ENCODE results near the gene LRRC72. TPM values are rescaled to one million over a fixed set of nuclear protein-coding genes. Genes with fewer than 3 reads are reported as not detected.
"Not testable (repeated sequence)": the region's sequence is repeated elsewhere in the genome, so short reads cannot be mapped to it uniquely, and the experiment has no call there.

LRRC72 gene
- total and polyA plus RNA-seq, 7 experiments from 2014 or later: not detected

GRCh38 chr7:16594676-16595075 lies 68.1 kb downstream of the LRRC72 start:
- Histone ChIP-seq H3K9me3 (ENCODE audit: control insufficient read depth in 2 of 3, low read length in 3 of 3) (no peaks in the 10 kb centered on the region), H3K36me3 (ENCODE audit: control insufficient read depth in 2 of 3, insufficient read depth in 3 of 3, low read length in 3 of 3) (no peaks in the 10 kb centered on the region), H3K4me1 (ENCODE audit: control insufficient read depth in 2 of 2, insufficient read depth in 2 of 2, low read length in 2 of 2) (no peaks in the 10 kb centered on the region), H3K27me3 (ENCODE audit: control insufficient read depth in 2 of 2, insufficient read depth in 2 of 2, low read length in 2 of 2) (no peaks in the 10 kb centered on the region), H3K27ac (ENCODE audit: low read depth, low read length) (no peak overlapping the region), H3K4me3 (ENCODE audit: low read length) (no peak overlapping the region)
- Mint-ChIP-seq H3K4me1 (no peaks in the 10 kb centered on the region), H3K27ac (no peak overlapping the region), H3K4me3 (no peak overlapping the region), H3K36me3 (peaks cover 0 to 14% (median 5%) of the 10 kb centered on the region in 5 donors), H3K9me3 (no peaks in the 10 kb centered on the region), H3K27me3 (no peaks in the 10 kb centered on the region)
- CTCF ChIA-PET: no interaction called here
- no peak for DNase-seq
- no peak for ATAC-seq
- intact Hi-C loops (cut with micrococcal nuclease): no loop called here
- POLR2A ChIA-PET: no interaction called here

- POLR2A ChIA-PET; H3K4me3 Mint-ChIP-seq; H3K27ac ChIP-seq (ENCODE audit: low read depth, low read length); H3K27me3 Mint-ChIP-seq; H3K4me1 ChIP-seq (ENCODE audit: control insufficient read depth in 2 of 2, insufficient read depth in 2 of 2, low read length in 2 of 2); H3K4me1 Mint-ChIP-seq; intact Hi-C loops (cut with micrococcal nuclease); CTCF ChIA-PET; H3K27me3 ChIP-seq (ENCODE audit: control insufficient read depth in 2 of 2, insufficient read depth in 2 of 2, low read length in 2 of 2); H3K4me3 ChIP-seq (ENCODE audit: low read length); H3K9me3 ChIP-seq (ENCODE audit: control insufficient read depth in 2 of 3, low read length in 3 of 3); DNase-seq; H3K27ac Mint-ChIP-seq; H3K9me3 Mint-ChIP-seq; H3K36me3 ChIP-seq (ENCODE audit: control insufficient read depth in 2 of 3, insufficient read depth in 3 of 3, low read length in 3 of 3); ATAC-seq: not testable (repeated sequence)
- peaks cover 0 to 23% (median 9%) of the 10 kb centered on the region in 5 donors for H3K36me3 Mint-ChIP-seq
These were observed 69.0 kb downstream of the LRRC72 start for GRCh38 chr7:16595596-16595995.

GRCh38 chr7:16598015-16598414 lies 71.4 kb downstream of the LRRC72 start:
- Histone ChIP-seq H3K36me3 (ENCODE audit: control insufficient read depth in 2 of 3, insufficient read depth in 3 of 3, low read length in 3 of 3) (peaks cover 0 to 10% (median 4%) of the 10 kb centered on the region in 3 experiments), H3K4me3 (ENCODE audit: low read length) (no peak overlapping the region), H3K27ac (ENCODE audit: low read depth, low read length) (no peak overlapping the region), H3K9me3 (ENCODE audit: control insufficient read depth in 2 of 3, low read length in 3 of 3) (no peaks in the 10 kb centered on the region), H3K27me3 (ENCODE audit: control insufficient read depth in 2 of 2, insufficient read depth in 2 of 2, low read length in 2 of 2) (no peaks in the 10 kb centered on the region), H3K4me1 (ENCODE audit: control insufficient read depth in 2 of 2, insufficient read depth in 2 of 2, low read length in 2 of 2) (no peaks in the 10 kb centered on the region)
- Mint-ChIP-seq H3K4me1 (no peaks in the 10 kb centered on the region), H3K4me3 (no peak overlapping the region), H3K9me3 (no peaks in the 10 kb centered on the region), H3K36me3 (peaks cover 4 to 47% (median 29%) of the 10 kb centered on the region in 5 donors), H3K27ac (no peak overlapping the region), H3K27me3 (no peaks in the 10 kb centered on the region)
- ChIA-PET CTCF (interaction anchor here (0.6 kb wide), 1 partner anchor 480 kb away, joined by 3 read pairs; no protein-coding TSS in a partner anchor), POLR2A (interaction anchor here (0.7 kb wide), 1 partner anchor 1911 kb away, joined by 4 read pairs; no protein-coding TSS in a partner anchor)
- DNase-seq (no peak), ATAC-seq (no peak)
- intact Hi-C loops (cut with micrococcal nuclease): no loop called here

- Histone ChIP-seq H3K27me3 (ENCODE audit: control insufficient read depth in 2 of 2, insufficient read depth in 2 of 2, low read length in 2 of 2) (no peaks in the 10 kb centered on the region), H3K4me3 (ENCODE audit: low read length) (no peak overlapping the region), H3K27ac (ENCODE audit: low read depth, low read length) (no peak overlapping the region), H3K4me1 (ENCODE audit: control insufficient read depth in 2 of 2, insufficient read depth in 2 of 2, low read length in 2 of 2) (no peaks in the 10 kb centered on the region), H3K36me3 (ENCODE audit: control insufficient read depth in 2 of 3, insufficient read depth in 3 of 3, low read length in 3 of 3) (peaks cover 0 to 21% (median 4%) of the 10 kb centered on the region in 3 experiments), H3K9me3 (ENCODE audit: control insufficient read depth in 2 of 3, low read length in 3 of 3) (no peaks in the 10 kb centered on the region)
- intact Hi-C loops (cut with micrococcal nuclease): loop anchor here in 1 of 2 donors (5.0 kb wide), 1 partner anchor 317 kb away; no protein-coding TSS in a partner anchor
- no peaks in the 10 kb centered on the region for H3K27me3 Mint-ChIP-seq
- no peak for DNase-seq
- H3K4me1 Mint-ChIP-seq: no peaks in the 10 kb centered on the region
- no peak overlapping the region for H3K27ac Mint-ChIP-seq
- POLR2A ChIA-PET: no interaction called here
- no peak for ATAC-seq
- H3K36me3 Mint-ChIP-seq: peaks cover 7 to 65% (median 40%) of the 10 kb centered on the region in 5 donors
- CTCF ChIA-PET: no interaction called here
- H3K9me3 Mint-ChIP-seq: no peaks in the 10 kb centered on the region
- no peak overlapping the region for H3K4me3 Mint-ChIP-seq
These were observed 73.2 kb downstream of the LRRC72 start for GRCh38 chr7:16599860-16600259.

GRCh38 chr7:16603633-16604032 lies 77.0 kb downstream of the LRRC72 start:
- H3K4me1 Mint-ChIP-seq: no peaks in the 10 kb centered on the region
- Histone ChIP-seq H3K27ac (ENCODE audit: low read depth, low read length) (no peak overlapping the region), H3K4me1 (ENCODE audit: control insufficient read depth in 2 of 2, insufficient read depth in 2 of 2, low read length in 2 of 2) (no peaks in the 10 kb centered on the region), H3K36me3 (ENCODE audit: control insufficient read depth in 2 of 3, insufficient read depth in 3 of 3, low read length in 3 of 3) (peaks cover 0 to 25% (median 4%) of the 10 kb centered on the region in 3 experiments), H3K27me3 (ENCODE audit: control insufficient read depth in 2 of 2, insufficient read depth in 2 of 2, low read length in 2 of 2) (no peaks in the 10 kb centered on the region), H3K9me3 (ENCODE audit: control insufficient read depth in 2 of 3, low read length in 3 of 3) (no peaks in the 10 kb centered on the region), H3K4me3 (ENCODE audit: low read length) (no peak overlapping the region)
- H3K27ac Mint-ChIP-seq: no peak overlapping the region
- H3K4me3 Mint-ChIP-seq: no peak overlapping the region
- DNase-seq (no peak), ATAC-seq (no peak)
- H3K27me3 Mint-ChIP-seq: no peaks in the 10 kb centered on the region
- POLR2A ChIA-PET: no interaction called here
- no peaks in the 10 kb centered on the region for H3K9me3 Mint-ChIP-seq
- CTCF ChIA-PET: no interaction called here
- intact Hi-C loops (cut with micrococcal nuclease): loop anchor here in 1 of 2 donors (5.0 kb wide), 1 partner anchor 314 kb away; no protein-coding TSS in a partner anchor
- peaks cover 10 to 76% (median 42%) of the 10 kb centered on the region in 5 donors for H3K36me3 Mint-ChIP-seq

GRCh38 chr7:16604054-16604453 lies 77.4 kb downstream of the LRRC72 start:
- peak in 1 of 9 donors; percentile 8 for DNase-seq
- no peaks in the 10 kb centered on the region for H3K27me3 Mint-ChIP-seq
- no peak overlapping the region for H3K4me3 ChIP-seq (ENCODE audit: low read length)
- intact Hi-C loops (cut with micrococcal nuclease): loop anchor here in 1 of 2 donors (5.0 kb wide), 1 partner anchor 313 kb away; no protein-coding TSS in a partner anchor
- no peak overlapping the region for H3K27ac Mint-ChIP-seq
- no peak for ATAC-seq
- no peaks in the 10 kb centered on the region for H3K27me3 ChIP-seq (ENCODE audit: control insufficient read depth in 2 of 2, insufficient read depth in 2 of 2, low read length in 2 of 2)
- peaks cover 11 to 73% (median 41%) of the 10 kb centered on the region in 5 donors for H3K36me3 Mint-ChIP-seq
- ChIA-PET CTCF (no interaction called here), POLR2A (no interaction called here)
- H3K9me3 ChIP-seq (ENCODE audit: control insufficient read depth in 2 of 3, low read length in 3 of 3): no peaks in the 10 kb centered on the region
- H3K9me3 Mint-ChIP-seq: no peaks in the 10 kb centered on the region
- no peaks in the 10 kb centered on the region for H3K4me1 Mint-ChIP-seq
- peaks cover 0 to 25% (median 4%) of the 10 kb centered on the region in 3 experiments for H3K36me3 ChIP-seq (ENCODE audit: control insufficient read depth in 2 of 3, insufficient read depth in 3 of 3, low read length in 3 of 3)
- H3K4me3 Mint-ChIP-seq: no peak overlapping the region
- no peaks in the 10 kb centered on the region for H3K4me1 ChIP-seq (ENCODE audit: control insufficient read depth in 2 of 2, insufficient read depth in 2 of 2, low read length in 2 of 2)
- no peak overlapping the region for H3K27ac ChIP-seq (ENCODE audit: low read depth, low read length)

- Mint-ChIP-seq H3K27me3 (no peaks in the 10 kb centered on the region), H3K9me3 (no peaks in the 10 kb centered on the region), H3K36me3 (peaks cover 4 to 70% (median 36%) of the 10 kb centered on the region in 5 donors), H3K4me1 (peaks cover 0 to 5% (median 0%) of the 10 kb centered on the region in 7 donors), H3K27ac (no peak overlapping the region), H3K4me3 (no peak overlapping the region)
- Histone ChIP-seq H3K9me3 (ENCODE audit: control insufficient read depth in 2 of 3, low read length in 3 of 3) (no peaks in the 10 kb centered on the region), H3K27ac (ENCODE audit: low read depth, low read length) (no peak overlapping the region), H3K27me3 (ENCODE audit: control insufficient read depth in 2 of 2, insufficient read depth in 2 of 2, low read length in 2 of 2) (no peaks in the 10 kb centered on the region), H3K36me3 (ENCODE audit: control insufficient read depth in 2 of 3, insufficient read depth in 3 of 3, low read length in 3 of 3) (peaks cover 0 to 26% (median 0%) of the 10 kb centered on the region in 3 experiments), H3K4me3 (ENCODE audit: low read length) (no peak overlapping the region), H3K4me1 (ENCODE audit: control insufficient read depth in 2 of 2, insufficient read depth in 2 of 2, low read length in 2 of 2) (no peaks in the 10 kb centered on the region)
- ChIA-PET CTCF (no interaction called here), POLR2A (no interaction called here)
- intact Hi-C loops (cut with micrococcal nuclease): no loop called here
- DNase-seq (no peak), ATAC-seq (no peak)
These were observed 80.1 kb downstream of the LRRC72 start for GRCh38 chr7:16606704-16607103.
